OCI-M1 (cell line): ENCODE measurements around the gene PLEKHA5.
"Not testable (repeated sequence)": the region's sequence is repeated elsewhere in the genome, so short reads cannot be mapped to it uniquely, and the experiment has no call there.

Experiments used
- DNase-seq: peaks from one replicate; lab custom pipeline; 2025; lab: John Stamatoyannopoulos, UW

Gene PLEKHA5

GRCh38 chr12:19282133-19282699, 152.7 kb downstream of the PLEKHA5 start:
- DNase-seq, result no peak

DNA sequence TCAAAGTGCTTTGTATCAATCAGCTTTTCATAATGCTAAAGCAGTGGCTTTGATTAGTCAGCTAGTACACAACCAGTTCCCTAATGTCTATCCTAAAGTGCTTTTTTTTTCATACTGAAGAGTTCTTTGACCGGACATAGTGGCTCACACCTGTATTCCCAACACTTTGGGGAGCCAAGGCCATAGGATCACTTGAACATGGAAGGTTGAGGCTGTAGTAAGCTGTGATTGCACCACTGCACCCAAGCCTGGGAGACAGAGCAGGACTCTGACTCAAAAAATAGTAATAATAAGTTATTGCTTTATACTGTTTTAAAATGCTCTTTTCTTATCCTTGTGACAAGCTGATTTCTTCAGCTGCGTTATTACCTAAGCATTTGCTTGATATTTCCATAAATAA, 155.1 kb downstream of the PLEKHA5 start:
- no peak for DNase-seq

- no peak for DNase-seq
These were observed 156.4 kb downstream of the PLEKHA5 start for GRCh38 chr12:19285793-19286448.

DNA sequence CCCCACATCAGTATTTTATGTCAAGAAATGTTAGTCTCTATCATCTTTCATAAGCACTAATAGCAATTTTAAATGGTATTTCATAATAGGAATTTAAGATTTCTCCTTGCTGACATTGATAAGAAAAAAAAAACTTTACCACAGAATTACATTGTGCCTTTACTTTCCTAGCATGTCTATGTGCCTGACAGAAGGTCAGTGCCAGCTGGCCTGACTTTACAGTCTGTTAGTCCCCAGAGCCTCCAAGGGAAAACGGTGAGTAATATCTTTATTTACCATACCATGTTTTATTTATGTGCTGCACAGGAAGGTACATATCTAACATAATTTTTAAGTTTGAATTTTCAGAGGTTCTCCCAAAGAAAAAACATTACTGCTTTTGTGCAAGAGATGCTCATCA, 157.8 kb downstream of the PLEKHA5 start:
- no peak for DNase-seq

DNA sequence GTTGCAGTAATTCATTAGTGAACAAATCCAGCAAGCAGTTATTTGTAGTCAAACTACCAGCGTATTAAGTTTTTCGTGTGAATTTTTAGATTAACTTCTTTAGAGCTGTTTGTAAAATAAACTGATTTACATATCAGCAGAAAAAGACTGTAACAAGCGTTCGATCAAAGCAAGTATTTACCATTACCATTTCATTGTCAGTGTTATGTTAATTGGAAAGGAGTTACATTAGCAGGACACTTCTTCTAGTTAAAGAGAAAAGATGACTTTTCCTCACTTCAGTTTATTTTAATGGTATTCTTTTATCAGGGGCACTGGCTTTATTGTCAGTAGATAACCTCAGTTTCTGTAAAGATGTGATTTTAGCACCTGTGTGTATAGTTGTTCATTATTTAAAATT, 158.6 kb downstream of the PLEKHA5 start:
- no peak for DNase-seq

- DNase-seq, result peak; percentile 63
These were observed 159.2 kb downstream of the PLEKHA5 start for GRCh38 chr12:19288603-19289244.

DNA sequence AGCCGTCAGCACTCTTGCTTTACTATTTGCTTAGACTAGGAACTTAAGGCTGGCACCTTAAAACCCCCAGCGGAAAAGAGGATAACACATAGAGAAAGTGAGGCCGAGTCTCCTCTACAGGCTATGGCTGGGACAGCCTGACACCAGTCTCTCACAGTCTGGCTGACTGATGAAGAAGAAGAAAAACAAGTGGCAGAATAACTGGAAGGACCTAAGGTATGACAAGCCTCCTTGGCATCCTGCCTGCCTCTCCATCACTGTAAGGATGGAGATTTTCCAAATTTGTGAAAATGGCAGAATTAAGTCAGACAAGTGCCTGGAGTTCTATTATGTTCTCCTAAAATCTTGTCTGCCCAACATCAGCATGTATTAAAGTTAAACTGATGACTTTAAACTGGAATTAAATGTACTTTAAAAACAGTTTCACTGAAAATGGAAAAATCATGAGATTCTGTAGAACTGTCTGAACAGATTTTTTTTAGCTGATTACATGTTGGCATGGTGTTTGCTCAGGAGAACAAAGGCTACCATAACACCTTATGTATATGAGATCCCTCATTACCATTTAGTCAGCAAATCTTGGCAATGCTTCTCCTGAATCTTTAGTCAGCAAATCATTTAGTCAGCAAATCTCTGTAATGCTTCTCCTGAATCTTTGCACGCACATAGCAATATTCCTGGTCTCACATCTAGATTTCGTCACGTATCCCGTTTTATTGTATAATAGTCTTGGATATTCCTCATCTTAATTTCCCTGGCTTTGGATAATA, 169.5 kb downstream of the PLEKHA5 start:
- DNase-seq, result no peak

GRCh38 chr12:19299765-19300164, 170.2 kb downstream of the PLEKHA5 start:
- DNase-seq, result peak; percentile 13

DNA sequence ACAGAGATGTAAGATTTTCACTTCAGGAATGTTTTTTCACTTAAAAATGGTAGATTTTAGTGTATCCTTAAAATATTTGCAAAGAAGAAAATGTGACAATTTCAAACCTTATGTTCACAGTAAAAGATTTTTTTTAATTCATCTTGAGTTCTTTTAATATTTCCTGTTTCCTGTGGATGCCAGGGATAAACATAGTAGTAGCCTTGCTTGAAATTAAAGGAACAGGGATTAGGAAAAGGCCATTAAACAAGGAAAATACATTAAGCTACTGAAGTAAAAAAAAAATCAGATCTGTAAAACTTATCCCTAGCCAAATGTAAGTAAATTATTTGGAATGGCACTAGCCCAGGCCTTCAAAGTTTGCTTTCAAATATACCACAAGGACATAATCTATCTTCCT, 171.7 kb downstream of the PLEKHA5 start:
- no peak for DNase-seq

DNA sequence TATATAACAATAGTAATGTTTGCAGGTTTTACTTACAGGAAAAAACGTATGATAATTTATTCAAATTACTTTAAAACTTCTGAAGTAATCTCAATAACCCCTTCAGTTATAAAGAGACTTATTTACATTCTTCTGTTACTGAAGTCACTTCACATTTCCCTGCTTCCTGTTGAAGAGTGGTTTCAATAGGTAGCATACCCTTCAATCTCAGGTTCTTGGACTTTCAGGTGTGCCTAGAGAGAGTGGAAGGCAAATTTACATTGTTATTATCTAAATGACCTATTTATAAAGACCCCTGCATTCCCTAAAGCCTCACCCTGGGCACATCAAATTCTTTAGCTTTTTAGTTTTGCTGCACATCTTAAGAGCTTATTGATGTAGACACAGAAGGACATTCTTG, 172.2 kb downstream of the PLEKHA5 start:
- no peak for DNase-seq

GRCh38 chr12:19302100-19302640, 172.6 kb downstream of the PLEKHA5 start:
- no peak for DNase-seq

GRCh38 chr12:19303496-19303895, 174.0 kb downstream of the PLEKHA5 start:
- no peak for DNase-seq

DNA sequence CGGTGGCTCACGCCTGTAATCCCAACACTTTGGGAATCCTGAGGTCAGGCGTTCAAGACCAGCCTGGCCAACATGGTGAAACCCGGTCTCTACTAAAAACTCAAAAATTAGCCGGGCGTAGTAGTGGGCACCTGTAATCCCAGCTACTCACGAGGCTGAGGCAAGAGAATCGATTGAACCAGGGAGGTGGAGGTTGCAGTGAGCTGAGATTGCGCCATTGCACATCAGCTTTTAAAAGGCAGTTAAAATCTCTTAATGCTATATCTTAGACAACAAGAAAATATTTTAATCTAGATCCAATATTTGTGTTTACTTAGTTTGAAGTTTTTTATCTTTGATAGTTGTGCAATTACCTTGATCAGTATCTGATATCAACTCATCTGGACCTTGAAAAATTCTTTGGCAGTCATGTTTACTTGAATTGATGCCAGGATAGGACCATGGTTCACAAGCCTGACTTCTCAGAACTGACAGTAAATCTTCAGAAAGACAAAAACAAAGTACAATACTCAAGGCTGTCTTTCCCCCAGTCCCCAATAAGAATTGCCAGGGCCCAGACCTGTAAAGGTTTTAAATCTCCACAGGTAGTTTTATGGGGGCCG, 174.7 kb downstream of the PLEKHA5 start:
- no peak for DNase-seq

DNA sequence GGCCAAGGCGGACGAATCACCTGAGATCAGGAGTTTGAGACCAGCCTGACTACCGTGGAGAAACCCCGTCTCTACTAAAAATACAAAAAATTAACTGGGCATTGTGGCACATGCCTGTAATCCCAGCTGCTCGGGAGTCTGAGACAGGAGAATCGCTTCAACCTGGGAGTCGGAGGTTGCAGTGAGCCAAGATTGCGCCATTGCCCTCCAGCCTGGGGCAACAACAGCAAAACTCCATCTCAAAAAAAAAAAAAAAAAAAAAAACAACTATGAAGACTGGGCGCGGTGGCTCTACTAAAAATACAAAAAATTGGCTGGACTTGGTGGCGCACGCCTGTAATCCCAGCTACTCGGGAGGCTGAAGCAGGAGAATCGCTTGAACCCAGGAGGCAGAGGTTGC, 176.1 kb downstream of the PLEKHA5 start:
- DNase-seq, result not testable (repeated sequence)

GRCh38 chr12:19306366-19306765, 176.8 kb downstream of the PLEKHA5 start:
- no peak for DNase-seq

DNA sequence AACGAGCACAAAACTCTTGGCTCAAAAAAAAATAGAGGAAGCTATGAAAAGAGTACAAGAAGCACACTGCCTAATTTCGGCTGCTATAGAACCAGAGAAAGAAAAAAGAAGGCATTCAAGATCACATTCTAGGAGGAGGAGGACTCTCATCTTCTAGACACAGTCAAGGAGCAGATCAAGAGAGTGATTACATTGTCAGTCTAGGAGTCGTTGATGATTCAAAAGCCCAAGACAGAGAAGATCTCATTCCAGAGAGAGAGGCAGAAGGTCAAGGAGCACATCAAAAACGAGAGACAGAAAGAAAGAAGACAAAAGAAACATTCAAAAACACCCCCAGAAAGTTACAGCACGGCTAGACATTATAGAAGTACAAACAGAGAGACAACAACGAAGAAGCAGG, 177.9 kb downstream of the PLEKHA5 start:
- DNase-seq, result no peak

DNA sequence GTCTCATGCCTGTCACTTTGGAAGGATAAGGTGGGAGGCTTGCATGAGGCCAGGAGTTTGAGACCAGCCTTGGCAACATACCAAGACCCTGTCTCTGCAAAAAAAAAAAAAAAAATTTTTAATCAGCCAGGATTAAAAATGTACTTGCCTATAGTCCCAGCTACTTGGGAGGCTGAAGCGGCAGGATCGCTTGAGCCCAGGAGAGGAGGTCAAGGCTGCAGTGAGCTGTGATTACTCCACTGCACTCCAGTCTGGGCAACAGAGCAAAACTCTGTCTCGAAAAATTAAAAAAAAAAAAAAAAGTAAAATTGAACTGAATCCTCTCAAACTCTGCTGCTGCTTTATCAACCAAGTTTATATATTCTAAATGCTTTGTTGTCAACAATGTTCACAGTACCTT, 181.6 kb downstream of the PLEKHA5 start:
- no peak for DNase-seq

DNA sequence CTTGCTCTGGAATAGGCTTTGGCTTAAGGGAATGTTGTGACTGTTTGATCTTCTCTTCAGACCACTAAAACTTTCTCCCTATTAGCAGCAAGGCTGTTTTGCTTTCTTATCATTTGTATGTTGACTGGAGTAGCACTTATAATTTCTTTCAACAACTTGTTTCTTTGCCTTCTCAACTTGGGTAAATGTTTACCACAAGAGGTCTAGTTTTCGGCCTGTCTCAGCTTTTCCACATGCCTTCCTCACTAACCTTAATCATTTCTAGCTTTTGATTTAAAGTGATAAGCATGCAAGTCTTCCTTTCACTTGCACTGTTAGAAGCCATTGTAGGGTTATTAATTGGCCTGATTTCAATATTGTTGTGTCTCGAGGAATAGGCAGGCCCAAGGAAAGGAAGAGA, 183.1 kb downstream of the PLEKHA5 start:
- DNase-seq, result no peak

GRCh38 chr12:19316425-19316824, 186.9 kb downstream of the PLEKHA5 start:
- no peak for DNase-seq

- no peak for DNase-seq
These were observed 192.8 kb downstream of the PLEKHA5 start for GRCh38 chr12:19322376-19322775.

GRCh38 chr12:19323805-19324204, 194.3 kb downstream of the PLEKHA5 start:
- no peak for DNase-seq

DNA sequence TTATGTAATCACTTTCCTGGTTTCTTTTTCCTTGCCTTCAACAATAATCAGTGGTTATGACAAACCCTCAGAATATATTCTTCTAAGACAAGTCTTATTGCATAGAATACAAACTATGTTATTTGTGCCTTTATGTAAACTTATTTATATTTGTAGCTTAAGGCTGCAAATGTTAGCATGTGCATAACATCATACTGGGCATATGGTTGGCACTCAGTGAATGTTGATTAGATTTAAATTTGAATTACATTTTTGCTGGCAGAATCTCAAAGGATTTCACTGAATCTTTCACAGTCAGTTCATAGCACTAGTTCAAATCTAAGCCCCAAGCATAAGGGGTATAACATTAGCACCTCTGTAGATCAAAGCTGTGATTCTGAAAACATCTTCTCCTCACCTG, 196.6 kb downstream of the PLEKHA5 start:
- DNase-seq, result no peak
